ENCODE results near the gene PCNX1.

DNA sequence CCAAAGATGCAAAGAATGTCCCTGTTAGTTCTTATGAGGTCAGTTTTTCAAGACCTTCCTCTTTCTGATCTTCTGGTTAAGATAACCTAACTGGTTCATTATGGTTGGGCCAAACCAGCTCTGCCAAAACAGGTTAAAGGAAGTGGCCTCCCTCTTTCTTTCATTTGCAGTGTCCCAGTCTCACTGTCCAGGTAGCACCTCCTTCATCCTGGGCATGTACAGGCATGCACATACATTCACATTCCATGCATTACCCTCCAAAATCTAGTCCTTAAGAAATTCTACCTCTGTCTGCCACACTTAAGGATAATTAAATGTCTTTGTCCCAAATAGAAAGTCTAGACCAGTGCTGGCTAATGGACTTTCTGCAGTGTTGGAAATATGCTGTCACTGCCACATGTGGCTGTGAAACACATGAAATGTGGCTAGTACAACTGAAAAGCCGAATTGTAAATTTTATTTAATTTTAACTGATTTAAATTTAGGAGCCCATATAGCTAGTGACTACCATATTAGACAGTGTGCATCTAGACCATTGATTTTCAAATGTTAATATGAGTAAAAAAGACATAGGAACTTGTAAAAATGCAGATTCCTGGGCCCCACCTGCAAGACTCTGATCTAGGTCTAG lies 169.3 kb downstream of the PCNX1 start:
- no peak for TF ChIP-seq CTCF (conservative IDR thresholded peaks at IDR 0.05; ENCODE audit: low read depth, low read length)
- no peak for TF ChIP-seq EZH2 (IDR thresholded peaks at IDR 0.05; ENCODE audit: low read length, unreplicated experiment)
- TF ChIP-seq EZH2phosphoT487 (IDR thresholded peaks at IDR 0.05; ENCODE audit: borderline replicate concordance, low read length), result no peak
